ENCODE results near the gene LDLRAD4.

GRCh38 chr18:13464432-13465123, 246.0 kb downstream of the LDLRAD4 start:
- TF ChIP-seq CTCF (IDR thresholded peaks at IDR 0.05) (no peak), YY1 (IDR thresholded peaks at IDR 0.05; ENCODE audit: low read depth) (no peak), EP300 (IDR thresholded peaks at IDR 0.05; ENCODE audit: borderline replicate concordance in 1 of 2, low read depth in 1 of 2, low read length in 1 of 2) (no peak), RCOR1 (IDR thresholded peaks at IDR 0.05; ENCODE audit: low read length) (no peak), NRF1 (IDR thresholded peaks at IDR 0.05; ENCODE audit: low read depth, low read length) (no peak), FOXJ3 (CRISPR knock-in tag; IDR thresholded peaks at IDR 0.05) (no peak), POLR2AphosphoS5 (IDR thresholded peaks at IDR 0.05; ENCODE audit: low read depth, low read length) (no peak), RAD21 (IDR thresholded peaks at IDR 0.05; ENCODE audit: low read length) (no peak), SIN3A (IDR thresholded peaks at IDR 0.05; ENCODE audit: borderline replicate concordance, low read depth, low read length) (no peak), FOXM1 (IDR thresholded peaks at IDR 0.05; ENCODE audit: low read depth) (no peak)

All from SK-N-SH (cell line).